ENCODE results near the gene MACO1.

MACO1 gene

GRCh38 chr1:25467193-25467592, 36.5 kb downstream of the MACO1 start:
- Histone ChIP-seq H3K4me2 (ENCODE audit: low read depth, low read length, poor library complexity, severe bottlenecking) (no peak overlapping the region), H3K79me2 (ENCODE audit: insufficient read depth, low read length) (peaks cover 9% of the 10 kb centered on the region; the same call in 1 of the 2 replicates), H3K9me3 (ENCODE audit: insufficient read depth, low read length) (no peaks in the 10 kb centered on the region), H3K9me2 (replicated peaks; ENCODE audit: insufficient read depth, low read length) (no peaks in the 10 kb centered on the region), H3K4me3 (ENCODE audit: insufficient read depth, low read length, poor library complexity, severe bottlenecking) (no peak overlapping the region), H3K36me3 (ENCODE audit: low read length) (no peaks in the 10 kb centered on the region), H2AFZ (ENCODE audit: low read depth, low read length, severe bottlenecking) (no peak overlapping the region), H4K20me1 (ENCODE audit: low read depth, low read length) (no peaks in the 10 kb centered on the region), H3K27ac (ENCODE audit: low read depth, low read length) (no peak overlapping the region), H3K27me3 (ENCODE audit: low read length) (no peaks in the 10 kb centered on the region), H3F3A (ENCODE audit: insufficient read depth) (0 out of 2 replicates have a peak, but pooled peaks cover 3% of the 10 kb centered on the region), H3K9ac (ENCODE audit: low read length) (no peak overlapping the region)
- no peak for TF ChIP-seq EZH2phosphoT487 (conservative IDR thresholded peaks at IDR 0.05; ENCODE audit: low read length)
- TF ChIP-seq CTCF (IDR thresholded peaks at IDR 0.05; ENCODE audit: insufficient read depth, low read length, poor library complexity, severe bottlenecking) = no peak

GRCh38 chr1:25467616-25468015, 36.9 kb downstream of the MACO1 start:
- Histone ChIP-seq H4K20me1 (ENCODE audit: low read depth, low read length) (no peaks in the 10 kb centered on the region), H3K4me3 (ENCODE audit: insufficient read depth, low read length, poor library complexity, severe bottlenecking) (no peak overlapping the region), H3F3A (ENCODE audit: insufficient read depth) (0 out of 2 replicates have a peak, but pooled peaks cover 3% of the 10 kb centered on the region), H2AFZ (ENCODE audit: low read depth, low read length, severe bottlenecking) (no peak overlapping the region), H3K79me2 (ENCODE audit: insufficient read depth, low read length) (peaks cover 9% of the 10 kb centered on the region; the same call in 1 of the 2 replicates), H3K27me3 (ENCODE audit: low read length) (no peaks in the 10 kb centered on the region), H3K27ac (ENCODE audit: low read depth, low read length) (no peak overlapping the region), H3K9me3 (ENCODE audit: insufficient read depth, low read length) (no peaks in the 10 kb centered on the region), H3K4me2 (ENCODE audit: low read depth, low read length, poor library complexity, severe bottlenecking) (no peak overlapping the region), H3K9me2 (replicated peaks; ENCODE audit: insufficient read depth, low read length) (no peaks in the 10 kb centered on the region), H3K36me3 (ENCODE audit: low read length) (no peaks in the 10 kb centered on the region), H3K9ac (ENCODE audit: low read length) (no peak overlapping the region)
- TF ChIP-seq CTCF (IDR thresholded peaks at IDR 0.05; ENCODE audit: insufficient read depth, low read length, poor library complexity, severe bottlenecking) (no peak), EZH2phosphoT487 (conservative IDR thresholded peaks at IDR 0.05; ENCODE audit: low read length) (no peak)

- H3K9me2 ChIP-seq (replicated peaks; ENCODE audit: insufficient read depth, low read length) = no peaks in the 10 kb centered on the region
- H4K20me1 ChIP-seq (ENCODE audit: low read depth, low read length) = no peaks in the 10 kb centered on the region
- no peak overlapping the region for H2AFZ ChIP-seq (ENCODE audit: low read depth, low read length, severe bottlenecking)
- peaks cover 9% of the 10 kb centered on the region; the same call in 1 of the 2 replicates for H3K79me2 ChIP-seq (ENCODE audit: insufficient read depth, low read length)
- 0 out of 2 replicates have a peak, but pooled peaks cover 3% of the 10 kb centered on the region for H3F3A ChIP-seq (ENCODE audit: insufficient read depth)
- TF ChIP-seq EZH2phosphoT487 (conservative IDR thresholded peaks at IDR 0.05; ENCODE audit: low read length) (no peak), CTCF (IDR thresholded peaks at IDR 0.05; ENCODE audit: insufficient read depth, low read length, poor library complexity, severe bottlenecking) (no peak)
- no peaks in the 10 kb centered on the region for H3K9me3 ChIP-seq (ENCODE audit: insufficient read depth, low read length)
- H3K36me3 ChIP-seq (ENCODE audit: low read length) = no peaks in the 10 kb centered on the region
- H3K4me2 ChIP-seq (ENCODE audit: low read depth, low read length, poor library complexity, severe bottlenecking) = no peak overlapping the region
- no peak overlapping the region for H3K4me3 ChIP-seq (ENCODE audit: insufficient read depth, low read length, poor library complexity, severe bottlenecking)
- H3K27me3 ChIP-seq (ENCODE audit: low read length) = no peaks in the 10 kb centered on the region
- H3K27ac ChIP-seq (ENCODE audit: low read depth, low read length) = no peak overlapping the region
- H3K9ac ChIP-seq (ENCODE audit: low read length) = no peak overlapping the region
Measured at GRCh38 chr1:25468033-25468432, 37.3 kb downstream of the MACO1 start.

All from SU-DHL-6 (cell line).